Transverse colon (tissue), 4 donors: ENCODE results near the gene MBOAT2. TPM values are rescaled to one million over a fixed set of nuclear protein-coding genes. Genes with fewer than 3 reads are reported as not detected.

ENCODE experiments used
- DNase-seq: peaks from one replicate; pipeline ENCODE4 v3.0.0-alpha.2; 2019
- H3K27ac ChIP-seq, 4 donors: fragments of 200-600 bp; sonication (generic); 2 replicates each; pipeline ENCODE4 v1.5.1; 2016 to 2018; ENCODE audit warnings: inconsistent platforms in 4 of 4
- H3K27me3 ChIP-seq: fragments of 200-600 bp; sonication (generic); 2 replicates; pipeline ENCODE4 v1.5.1; 2017; ENCODE audit warnings: inconsistent platforms
- H3K36me3 ChIP-seq, 4 donors: fragments of 200-600 bp; sonication (generic); 2 replicates each; pipeline ENCODE4 v1.5.1; 2017 to 2019; ENCODE audit warnings: inconsistent platforms in 4 of 4
- H3K4me1 ChIP-seq, 4 donors: fragments of 200-600 bp; sonication (generic); 2 replicates each; pipeline ENCODE4 v1.5.1; 2017 to 2020; ENCODE audit warnings: inconsistent platforms in 4 of 4
- H3K4me3 ChIP-seq, 4 donors: fragments of 200-600 bp; sonication (generic); 1 replicate in 1 of 4; 2 replicates in 3 of 4; pipeline versions ENCODE4 v1.5.1 to v1.6.1; 2017 to 2019; ENCODE audit warnings: inconsistent platforms in 4 of 4
- H3K9me3 ChIP-seq, 2 donors: fragments of 200-600 bp; sonication (generic); 2 replicates each; pipeline ENCODE4 v1.5.1; 2017 to 2019; ENCODE audit warnings: inconsistent platforms in 2 of 2
- CTCF ChIP-seq, 5 experiments: fragments of 200-600 bp in 3 of 5; fragments of 450-650 bp in 2 of 5; sonication (generic) in 3 of 5; IDR thresholded peaks; 1 replicate in 2 of 5; 2 replicates in 3 of 5; pipeline ENCODE4 v1.5.1; 2016 to 2017; ENCODE audit warnings: antibody characterized with exemption in 5 of 5, inconsistent platforms in 3 of 5, mild to moderate bottlenecking in 2 of 5, moderate library complexity in 1 of 5
- EP300 ChIP-seq: sonication (generic); formaldehyde crosslinking; IDR thresholded peaks from one replicate; pipeline ENCODE4 v1.6.1; 2017; ENCODE audit warnings: antibody characterized with exemption, low read depth
- POLR2A ChIP-seq: fragments of 450-650 bp; IDR thresholded peaks from one replicate; pipeline ENCODE4 v1.6.1; 2016; ENCODE audit warnings: antibody characterized with exemption, mild to moderate bottlenecking, moderate library complexity
- POLR2AphosphoS5 ChIP-seq, 3 donors: sonication (generic); formaldehyde crosslinking; IDR thresholded peaks; one replicate each; pipeline ENCODE4 v1.6.1; 2016; ENCODE audit warnings: antibody characterized with exemption in 3 of 3
- WGBS, 2 donors: methylation state at CpG; one replicate each; pipeline ENCODE4 v1.1.5; 2018; ENCODE audit warnings: low coverage in 1 of 2; 5-methylcytosine and 5-hydroxymethylcytosine counted together
- in situ Hi-C, 4 donors: fragments of 200-750 bp; cut with MboI; loops; one replicate each; pipeline versions ENCODE4 v1.15.0 to v1.15.1; 2017; ENCODE audit warnings: low sequenced_read_pairs in 3 of 4, low pct_ligation_motif_present in 1 of 4, low pct_unique_long_range_greater_than_20kb in 1 of 4
- intact Hi-C: fragments of 100-400 bp; cut with DNase I; formaldehyde crosslinking; loops from one replicate; pipeline ENCODE4 v1.15.1; 2023; ENCODE audit warnings: low total_unique reads
- total RNA-seq, 4 donors: library from RNA; depleted of rRNA; stranded (reverse); fragments of >200 nt; gene quantifications; one replicate each; pipeline ENCODE4 v1.1.0, GENCODE V29; 2016

The MBOAT2 gene
- total RNA-seq, 4 donors from 2014 or later, result 10.0 to 132 (median 89.2) TPM

GRCh38 chr2:8981876-8982275 lies 21.6 kb downstream of the MBOAT2 start:
- WGBS, 2 donors, result 75 to 86% methylated on average over 3 to 7 of the region's 7 CpGs

GRCh38 chr2:8980096-8980495 lies 23.4 kb downstream of the MBOAT2 start:
- peaks cover 0 to 16% (median 2%) of the 10 kb centered on the region in 4 donors for H3K4me1 ChIP-seq
- H3K9me3 ChIP-seq, result no peaks in the 10 kb centered on the region
- intact Hi-C loops (no loop called here), in situ Hi-C loops (no loop called here)
- DNase-seq, result no peak
- WGBS, 2 donors, result 100% methylated on average over 1 of the region's 1 CpG; no CpG with 5 or more reads in 1 of the 2 donors
- H3K27me3 ChIP-seq, result no peaks in the 10 kb centered on the region
- H3K36me3 ChIP-seq, result no peaks in the 10 kb centered on the region
- no peak overlapping the region for H3K27ac ChIP-seq
- H3K4me3 ChIP-seq, result no peak overlapping the region
- TF ChIP-seq EP300 (no peak), POLR2AphosphoS5 (IDR thresholded peaks at IDR 0.05) (no peak), POLR2A (no peak), CTCF (IDR thresholded peaks at IDR 0.05) (no peak)

More at GRCh38 chr2:8981876-8982275, 21.6 kb downstream of the MBOAT2 start:
- Histone ChIP-seq H3K4me1 (peaks cover 0 to 5% (median 2%) of the 10 kb centered on the region in 4 donors), H3K36me3 (no peaks in the 10 kb centered on the region), H3K9me3 (no peaks in the 10 kb centered on the region), H3K4me3 (no peak overlapping the region), H3K27me3 (no peaks in the 10 kb centered on the region), H3K27ac (no peak overlapping the region)
- in situ Hi-C loops, result no loop called here
- no peak for DNase-seq
- no peak for TF ChIP-seq CTCF (IDR thresholded peaks at IDR 0.05)
- TF ChIP-seq POLR2A, result no peak
- no peak for TF ChIP-seq EP300
- intact Hi-C loops, result no loop called here

GRCh38 chr2:8977758-8978157 lies 25.7 kb downstream of the MBOAT2 start:
- intact Hi-C loops, result no loop called here
- Histone ChIP-seq H3K9me3 (no peaks in the 10 kb centered on the region), H3K27ac (no peak overlapping the region), H3K4me3 (no peak overlapping the region), H3K27me3 (no peaks in the 10 kb centered on the region), H3K36me3 (no peaks in the 10 kb centered on the region), H3K4me1 (peaks cover 0 to 11% (median 0%) of the 10 kb centered on the region in 4 donors)
- in situ Hi-C loops, result no loop called here
- WGBS, 2 donors, result 88 to 99% methylated on average over 1 to 4 of the region's 4 CpGs
- no peak for TF ChIP-seq POLR2A
- TF ChIP-seq EP300, result no peak
- no peak for TF ChIP-seq POLR2AphosphoS5 (IDR thresholded peaks at IDR 0.05)
- no peak for TF ChIP-seq CTCF (IDR thresholded peaks at IDR 0.05)
- no peak for DNase-seq

- WGBS, 2 donors, result 31 to 53% methylated on average over 5 to 8 of the region's 8 CpGs
- Histone ChIP-seq H3K36me3 (no peaks in the 10 kb centered on the region), H3K4me1 (peaks cover 0 to 11% (median 0%) of the 10 kb centered on the region in 4 donors), H3K4me3 (no peak overlapping the region), H3K9me3 (no peaks in the 10 kb centered on the region), H3K27ac (no peak overlapping the region), H3K27me3 (no peaks in the 10 kb centered on the region)
- no peak for DNase-seq
- in situ Hi-C loops, result no loop called here
- intact Hi-C loops, result no loop called here
- TF ChIP-seq CTCF (IDR thresholded peaks at IDR 0.05), result no peak
- TF ChIP-seq EP300, result no peak
- no peak for TF ChIP-seq POLR2AphosphoS5 (IDR thresholded peaks at IDR 0.05)
- TF ChIP-seq POLR2A, result no peak
Measured at GRCh38 chr2:8976442-8977259, 26.8 kb downstream of the MBOAT2 start.
